ENCODE results near the gene TAAR5. TPM values are rescaled to one million over a fixed set of nuclear protein-coding genes. Genes with fewer than 3 reads are reported as not detected.
"Not testable (repeated sequence)": the region's sequence is repeated elsewhere in the genome, so short reads cannot be mapped to it uniquely, and the experiment has no call there.

Gene TAAR5, protein sequence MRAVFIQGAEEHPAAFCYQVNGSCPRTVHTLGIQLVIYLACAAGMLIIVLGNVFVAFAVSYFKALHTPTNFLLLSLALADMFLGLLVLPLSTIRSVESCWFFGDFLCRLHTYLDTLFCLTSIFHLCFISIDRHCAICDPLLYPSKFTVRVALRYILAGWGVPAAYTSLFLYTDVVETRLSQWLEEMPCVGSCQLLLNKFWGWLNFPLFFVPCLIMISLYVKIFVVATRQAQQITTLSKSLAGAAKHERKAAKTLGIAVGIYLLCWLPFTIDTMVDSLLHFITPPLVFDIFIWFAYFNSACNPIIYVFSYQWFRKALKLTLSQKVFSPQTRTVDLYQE
- not detected for total RNA-seq
- not detected for total RNA-seq (2013)
- total RNA-seq: 0 reads per million in 29 experiments

DNA sequence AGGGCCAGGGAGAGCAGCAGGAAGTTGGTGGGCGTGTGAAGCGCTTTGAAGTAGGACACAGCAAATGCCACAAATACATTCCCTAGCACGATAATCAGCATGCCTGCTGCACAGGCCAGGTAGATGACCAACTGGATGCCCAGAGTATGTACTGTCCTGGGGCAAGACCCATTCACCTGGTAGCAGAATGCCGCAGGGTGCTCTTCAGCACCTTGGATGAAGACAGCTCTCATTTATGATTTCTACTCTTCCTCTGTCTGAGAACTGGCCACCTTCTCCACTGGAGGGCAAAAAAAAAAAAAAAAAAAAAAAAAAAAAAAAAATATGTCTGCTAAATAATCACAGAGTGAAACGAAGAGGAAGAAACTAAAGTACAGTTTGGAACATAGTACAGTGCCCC is at the start of gene TAAR5:
Gene TAAR5, minus strand, starts transcription at position 288 of the 400 bp plus-strand sequence. Its CDS starts 55 bp downstream, at position 233.
- Histone ChIP-seq H3K27me3 (replicated peaks in 1 of 2; ENCODE audit: control insufficient read depth in 2 of 2, extremely low read depth in 1 of 2, insufficient read depth in 2 of 2, low read length in 1 of 2) (no peaks in the 10 kb centered on the region), H3K4me1 (ENCODE audit: control insufficient read depth in 1 of 2, extremely low read depth in 1 of 2, insufficient read depth in 2 of 2, low read length in 2 of 2) (no peaks in the 10 kb centered on the region), H3K27ac (ENCODE audit: low read length) (no peak within 1 kb of the TSS), H3K9me3 (no peaks in the 10 kb centered on the region), H3K36me3 (ENCODE audit: control insufficient read depth in 2 of 2, extremely low read depth in 1 of 2, insufficient read depth in 1 of 2, low read length in 1 of 2) (no peaks in the 10 kb centered on the region), H3K4me3 (ENCODE audit: control insufficient read depth in 1 of 2, extremely low read depth in 1 of 2, low read length in 1 of 2) (no peak within 1 kb of the TSS)
- no peaks in the 10 kb centered on the region for H3K36me3 Mint-ChIP-seq
- no peak within 1 kb of the TSS for H3K27ac Mint-ChIP-seq
- ChIA-PET CTCF (interaction anchor here in 1 of 2 donors (0.6 kb wide), 1 partner anchor 27 kb away, joined by 3 read pairs; no protein-coding TSS in a partner anchor), POLR2A (no interaction called here)
- no peaks in the 10 kb centered on the region for H3K9me3 Mint-ChIP-seq
- no peaks in the 10 kb centered on the region for H3K4me1 Mint-ChIP-seq
- ATAC-seq (replicated peaks in 1 of 4): peak in 1 of 4 experiments; percentile 27
- 100% methylated on average over 2 of the region's 5 CpGs for WGBS (ENCODE audit: insufficient coverage)
- H3K27me3 Mint-ChIP-seq: peaks cover 16 to 26% of the 10 kb centered on the region in 2 donors
- DNase-seq: no peak
- H3K4me3 Mint-ChIP-seq: no peak within 1 kb of the TSS

DNA sequence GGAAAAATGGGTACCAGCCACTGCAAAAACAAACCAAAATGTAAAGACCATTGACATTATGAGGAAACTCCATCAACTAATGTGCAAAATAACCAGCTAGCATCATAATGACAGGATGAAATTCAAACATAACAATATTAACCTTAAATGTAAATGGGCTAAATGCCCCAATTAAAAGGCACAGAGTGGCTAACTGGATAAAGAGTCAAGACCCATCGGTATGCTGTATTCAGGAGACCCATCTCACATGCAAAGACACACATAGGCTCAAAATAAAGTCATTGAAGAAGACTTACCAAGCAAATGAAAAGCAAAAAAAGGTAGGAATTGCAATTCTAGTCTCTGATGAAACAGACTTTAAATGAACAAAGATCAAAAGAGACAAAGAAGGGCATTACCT is 47.6 kb upstream of the TAAR5 start:
- not testable (repeated sequence) for ATAC-seq (replicated peaks in 1 of 4)

DNA sequence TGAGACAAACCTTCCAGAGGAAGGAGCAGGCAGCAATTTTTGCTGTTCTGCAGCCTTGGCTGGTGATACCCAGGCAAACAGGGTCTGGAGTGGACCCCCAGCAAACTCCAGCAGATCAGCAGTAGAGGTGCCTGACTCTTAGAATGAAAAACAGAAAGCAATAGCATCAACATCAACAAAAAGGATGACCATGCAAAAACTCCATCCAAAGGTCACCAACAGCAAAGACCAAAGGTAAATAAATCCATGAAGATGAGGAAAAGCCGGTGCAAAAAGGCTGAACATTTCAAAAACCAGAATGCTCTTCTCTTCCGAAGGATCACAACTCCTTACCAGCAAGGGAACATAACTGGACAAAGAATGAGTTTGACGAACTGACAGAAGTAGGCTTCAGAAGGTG is 46.4 kb upstream of the TAAR5 start:
- ATAC-seq (replicated peaks in 1 of 4); H3K4me1 ChIP-seq (ENCODE audit: control insufficient read depth in 1 of 2, extremely low read depth in 1 of 2, insufficient read depth in 2 of 2, low read length in 2 of 2); H3K9me3 Mint-ChIP-seq; H3K4me3 Mint-ChIP-seq; CTCF ChIA-PET; H3K27ac Mint-ChIP-seq; H3K27ac ChIP-seq (ENCODE audit: low read length); H3K36me3 ChIP-seq (ENCODE audit: control insufficient read depth in 2 of 2, extremely low read depth in 1 of 2, insufficient read depth in 1 of 2, low read length in 1 of 2); H3K36me3 Mint-ChIP-seq; H3K9me3 ChIP-seq; H3K4me1 Mint-ChIP-seq; POLR2A ChIA-PET; DNase-seq; H3K4me3 ChIP-seq (ENCODE audit: control insufficient read depth in 1 of 2, extremely low read depth in 1 of 2, low read length in 1 of 2); H3K27me3 ChIP-seq (replicated peaks in 1 of 2; ENCODE audit: control insufficient read depth in 2 of 2, extremely low read depth in 1 of 2, insufficient read depth in 2 of 2, low read length in 1 of 2): not testable (repeated sequence)
- no CpG with 5 or more reads among the region's 3 CpGs for WGBS (ENCODE audit: insufficient coverage)
- H3K27me3 Mint-ChIP-seq: peaks cover 44 to 55% of the 10 kb centered on the region in 2 donors

More for the DNA sequence above, 47.6 kb upstream of the TAAR5 start:
- H3K36me3 Mint-ChIP-seq; H3K4me1 Mint-ChIP-seq; H3K36me3 ChIP-seq (ENCODE audit: control insufficient read depth in 2 of 2, extremely low read depth in 1 of 2, insufficient read depth in 1 of 2, low read length in 1 of 2); H3K9me3 ChIP-seq; H3K9me3 Mint-ChIP-seq; H3K4me3 Mint-ChIP-seq; POLR2A ChIA-PET; DNase-seq; H3K27me3 ChIP-seq (replicated peaks in 1 of 2; ENCODE audit: control insufficient read depth in 2 of 2, extremely low read depth in 1 of 2, insufficient read depth in 2 of 2, low read length in 1 of 2); H3K4me3 ChIP-seq (ENCODE audit: control insufficient read depth in 1 of 2, extremely low read depth in 1 of 2, low read length in 1 of 2); H3K4me1 ChIP-seq (ENCODE audit: control insufficient read depth in 1 of 2, extremely low read depth in 1 of 2, insufficient read depth in 2 of 2, low read length in 2 of 2); H3K27ac ChIP-seq (ENCODE audit: low read length); H3K27ac Mint-ChIP-seq: not testable (repeated sequence)
- H3K27me3 Mint-ChIP-seq: peaks cover 40 to 53% of the 10 kb centered on the region in 2 donors
- CTCF ChIA-PET: interaction anchor here in 1 of 2 donors (0.8 kb wide), 1 partner anchor 29 kb away, joined by 3 read pairs; no protein-coding TSS in a partner anchor
- WGBS (ENCODE audit: insufficient coverage): no CpG with 5 or more reads among the region's 1 CpG

DNA sequence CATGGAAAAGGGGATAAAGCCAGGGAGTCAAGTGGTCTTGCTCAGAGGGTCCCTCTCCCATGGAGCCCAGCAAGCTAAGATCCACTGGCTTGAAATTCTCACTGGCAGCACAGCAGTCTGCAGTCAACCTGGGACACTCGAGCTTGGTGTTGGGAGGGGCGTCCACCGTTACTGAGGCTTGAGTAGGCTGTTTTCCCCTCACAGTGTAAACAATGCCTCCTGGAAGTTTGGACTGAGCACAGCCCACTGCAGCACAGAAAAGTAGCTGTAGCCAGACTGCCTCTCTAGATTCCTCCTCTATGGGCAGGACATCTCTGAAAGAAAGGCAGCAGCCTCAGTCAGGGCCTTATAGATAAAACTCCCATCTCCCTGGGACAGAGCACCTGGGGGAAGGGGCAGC is 45.7 kb upstream of the TAAR5 start:
- CTCF ChIA-PET, H3K27ac Mint-ChIP-seq: not testable (repeated sequence)
- peaks cover 48 to 53% of the 10 kb centered on the region in 2 donors for H3K27me3 Mint-ChIP-seq

DNA sequence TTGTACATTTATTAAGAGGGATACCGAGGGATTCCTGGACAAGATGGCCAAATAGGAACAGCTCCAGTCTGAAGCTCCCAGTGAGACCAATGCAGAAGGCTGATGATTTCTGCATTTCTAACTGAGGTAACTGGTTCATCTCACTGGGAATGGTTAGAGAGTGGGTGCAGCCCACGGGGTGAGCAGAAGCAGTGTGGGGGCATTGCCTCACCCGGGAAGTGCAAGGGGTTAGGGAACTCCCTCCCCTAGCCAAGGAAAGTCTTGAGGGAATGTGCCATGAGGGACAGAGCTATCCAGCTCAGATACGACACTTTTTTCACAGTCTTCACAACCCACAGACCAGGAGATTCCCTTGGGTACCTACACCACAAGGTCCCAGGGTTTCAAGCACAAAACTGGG is 45.3 kb upstream of the TAAR5 start:
- no peak overlapping the region for H3K4me3 Mint-ChIP-seq
- 60% methylated on average over 2 of the region's 4 CpGs for WGBS (ENCODE audit: insufficient coverage)
- H3K27ac Mint-ChIP-seq: no peak overlapping the region
- H3K9me3 Mint-ChIP-seq: peaks cover 0 to 7% (median 0%) of the 10 kb centered on the region in 3 donors
- H3K27me3 Mint-ChIP-seq: peaks cover 48 to 49% of the 10 kb centered on the region in 2 donors
- H3K27ac ChIP-seq (ENCODE audit: low read length): no peak overlapping the region
- H3K36me3 Mint-ChIP-seq: no peaks in the 10 kb centered on the region
- no peaks in the 10 kb centered on the region for H3K9me3 ChIP-seq
- H3K4me3 ChIP-seq (ENCODE audit: control insufficient read depth in 1 of 2, extremely low read depth in 1 of 2, low read length in 1 of 2): no peak overlapping the region
- ATAC-seq (replicated peaks in 1 of 4): no peak
- no peak for DNase-seq
- ChIA-PET POLR2A (no interaction called here), CTCF (interaction anchor here in 1 of 2 donors (0.9 kb wide), 1 partner anchor 10 kb away, joined by 3 read pairs; no protein-coding TSS in a partner anchor)
- H3K36me3 ChIP-seq (ENCODE audit: control insufficient read depth in 2 of 2, extremely low read depth in 1 of 2, insufficient read depth in 1 of 2, low read length in 1 of 2): no peaks in the 10 kb centered on the region
- no peaks in the 10 kb centered on the region for H3K4me1 ChIP-seq (ENCODE audit: control insufficient read depth in 1 of 2, extremely low read depth in 1 of 2, insufficient read depth in 2 of 2, low read length in 2 of 2)
- H3K4me1 Mint-ChIP-seq: no peaks in the 10 kb centered on the region
- H3K27me3 ChIP-seq (replicated peaks in 1 of 2; ENCODE audit: control insufficient read depth in 2 of 2, extremely low read depth in 1 of 2, insufficient read depth in 2 of 2, low read length in 1 of 2): peaks cover 0 to 8% of the 10 kb centered on the region in 2 experiments

More for the DNA sequence above, 45.7 kb upstream of the TAAR5 start:
- H3K4me3 ChIP-seq (ENCODE audit: control insufficient read depth in 1 of 2, extremely low read depth in 1 of 2, low read length in 1 of 2); POLR2A ChIA-PET; H3K36me3 ChIP-seq (ENCODE audit: control insufficient read depth in 2 of 2, extremely low read depth in 1 of 2, insufficient read depth in 1 of 2, low read length in 1 of 2); H3K9me3 Mint-ChIP-seq; H3K9me3 ChIP-seq; H3K36me3 Mint-ChIP-seq; H3K27me3 ChIP-seq (replicated peaks in 1 of 2; ENCODE audit: control insufficient read depth in 2 of 2, extremely low read depth in 1 of 2, insufficient read depth in 2 of 2, low read length in 1 of 2); H3K4me1 Mint-ChIP-seq; ATAC-seq (replicated peaks in 1 of 4); H3K4me3 Mint-ChIP-seq; DNase-seq; H3K4me1 ChIP-seq (ENCODE audit: control insufficient read depth in 1 of 2, extremely low read depth in 1 of 2, insufficient read depth in 2 of 2, low read length in 2 of 2); H3K27ac ChIP-seq (ENCODE audit: low read length): not testable (repeated sequence)
- WGBS (ENCODE audit: insufficient coverage): 77% methylated on average over 3 of the region's 3 CpGs

DNA sequence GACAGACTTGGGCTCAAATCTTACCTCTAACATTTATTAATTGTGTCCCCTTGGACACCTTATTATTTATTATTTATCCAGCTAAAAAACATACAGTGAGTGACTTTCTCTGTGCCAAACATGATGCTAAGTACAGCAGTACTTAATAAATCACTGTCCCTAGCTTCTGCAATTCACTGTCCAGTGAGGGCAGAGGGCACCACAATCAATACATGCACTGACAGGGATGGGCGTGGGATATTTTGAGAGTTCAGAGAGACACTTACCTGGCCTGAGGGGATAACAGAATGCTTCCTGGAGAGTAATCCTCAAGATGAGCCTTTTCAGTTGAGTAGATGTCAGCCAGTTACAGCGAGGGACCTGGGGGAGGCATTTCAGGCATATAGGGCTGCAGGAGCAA is 43.8 kb upstream of the TAAR5 start:
- no peaks in the 10 kb centered on the region for H3K4me1 ChIP-seq (ENCODE audit: control insufficient read depth in 1 of 2, extremely low read depth in 1 of 2, insufficient read depth in 2 of 2, low read length in 2 of 2)
- WGBS (ENCODE audit: insufficient coverage): 71% methylated on average over 2 of the region's 2 CpGs
- H3K27ac ChIP-seq (ENCODE audit: low read length): no peak overlapping the region
- Mint-ChIP-seq H3K9me3 (peaks cover 0 to 7% (median under 1%) of the 10 kb centered on the region in 3 donors), H3K4me1 (no peaks in the 10 kb centered on the region), H3K27me3 (peaks cover 45 to 54% of the 10 kb centered on the region in 2 donors), H3K27ac (no peak overlapping the region), H3K4me3 (no peak overlapping the region), H3K36me3 (no peaks in the 10 kb centered on the region)
- peaks cover 0 to 8% of the 10 kb centered on the region in 2 experiments for H3K27me3 ChIP-seq (replicated peaks in 1 of 2; ENCODE audit: control insufficient read depth in 2 of 2, extremely low read depth in 1 of 2, insufficient read depth in 2 of 2, low read length in 1 of 2)
- DNase-seq (no peak), ATAC-seq (replicated peaks in 1 of 4) (no peak)
- no peak overlapping the region for H3K4me3 ChIP-seq (ENCODE audit: control insufficient read depth in 1 of 2, extremely low read depth in 1 of 2, low read length in 1 of 2)
- no peaks in the 10 kb centered on the region for H3K9me3 ChIP-seq
- ChIA-PET POLR2A (interaction anchor here in 1 of 2 donors (0.5 kb wide), 1 partner anchor 340 kb away, joined by 10 read pairs; no protein-coding TSS in a partner anchor), CTCF (interaction anchor here (0.6 to 0.8 kb wide), 2 partner anchors 37 to 38 kb away, joined by 3 to 8 read pairs; no protein-coding TSS in a partner anchor)
- no peaks in the 10 kb centered on the region for H3K36me3 ChIP-seq (ENCODE audit: control insufficient read depth in 2 of 2, extremely low read depth in 1 of 2, insufficient read depth in 1 of 2, low read length in 1 of 2)

All from T-cell (primary cell).